HepG2 (cell line): ENCODE measurements around the gene AHNAK. TPM values are rescaled to one million over a fixed set of nuclear protein-coding genes. Genes with fewer than 3 reads are reported as not detected.

Experiments
- ATAC-seq: fragments of 200-7000 bp; cut with Tn5 transposase; 3 replicates; pipeline ENCODE4 v1.9.1; 2020; ENCODE audit warnings: mild to moderate bottlenecking, moderate library complexity
- BruUV-seq: library from RNA; stranded (reverse); fragments of 400-500 nt; replicated peaks from 2 replicates; lab custom pipeline; 2021; lab: Mats Ljungman, UMichigan
- CTCF ChIA-PET: fragments of 300-600 bp; formaldehyde crosslinking; extraction: SDS; loops from one replicate; lab custom pipeline; 2021; ENCODE audit warnings: low total read pairs, inconsistent platforms, low intra/inter-chr PET ratio; lab: Yijun Ruan, JAX
- POLR2A ChIA-PET: fragments of 350-600 bp; sonication (Branson Sonifier 250); formaldehyde crosslinking; loops from one replicate; lab custom pipeline; 2020; ENCODE audit warnings: antibody characterized with exemption, inconsistent platforms; lab: Yijun Ruan, JAX
- DNase-seq: peaks from one replicate; pipeline ENCODE4 v3.0.0-alpha.2; 2015; ENCODE audit warnings: low spot score
- FAIRE-seq: peaks from 3 replicates; lab custom pipeline; 2011; peaks lifted over from hg19 to GRCh38; lab: Jason Lieb, UNC
- H2AFZ ChIP-seq: one replicate; pipeline ENCODE4 v1.6.1; 2011; ENCODE audit warnings: low read length, inconsistent platforms
- H3K27ac ChIP-seq: fragments of 300-600 bp; 3 replicates; pipeline ENCODE4 v1.8.0; 2011; ENCODE audit warnings: mixed run types, mild to moderate bottlenecking, mixed read lengths, low read length, inconsistent platforms; ENCODE audit not compliant: insufficient read depth; ENCODE audit errors: extremely low read length
- H3K27me3 ChIP-seq, 2 experiments: fragments of 200-600 bp in 1 of 2; 2 replicates in 1 of 2; 3 replicates in 1 of 2; pipeline versions ENCODE4 v1.6.0 to v1.8.0; 2011; ENCODE audit warnings: low read length in 2 of 2, mild to moderate bottlenecking in 2 of 2, moderate library complexity in 2 of 2, inconsistent platforms in 1 of 2; ENCODE audit not compliant: insufficient read depth in 2 of 2, control insufficient read depth in 1 of 2
- H3K36me3 ChIP-seq, 2 experiments: fragments of 200-600 bp in 1 of 2; replicated peaks in 1 of 2; 2 replicates in 1 of 2; 3 replicates in 1 of 2; pipeline versions ENCODE4 v1.5.1 to v1.8.0; 2011; ENCODE audit warnings: low read length in 2 of 2, inconsistent platforms in 1 of 2; ENCODE audit not compliant: insufficient read depth in 2 of 2, control insufficient read depth in 1 of 2
- H3K4me1 ChIP-seq: 2 replicates; pipeline ENCODE4 v1.5.1; 2012; ENCODE audit warnings: low read length, inconsistent platforms; ENCODE audit not compliant: insufficient read depth
- H3K4me2 ChIP-seq: 2 replicates; pipeline ENCODE4 v1.6.0; 2011; ENCODE audit warnings: low read depth, low read length, inconsistent platforms
- H3K4me3 ChIP-seq, 3 experiments: fragments of 200-600 bp in 1 of 3; sonication (generic), shearing (Covaris generic) in 1 of 3; replicated peaks in 1 of 3; 2 replicates each; pipeline ENCODE4 v1.5.1; 2011 to 2016; ENCODE audit warnings: low read length in 3 of 3, inconsistent platforms in 2 of 3, low read depth in 2 of 3, mild to moderate bottlenecking in 2 of 3, control low read depth in 1 of 3, mixed read lengths in 1 of 3; ENCODE audit not compliant: insufficient read depth in 1 of 3
- H3K79me2 ChIP-seq: one replicate; pipeline ENCODE4 v1.6.1; 2011; ENCODE audit warnings: low read length, inconsistent platforms; ENCODE audit not compliant: insufficient read depth
- H3K9ac ChIP-seq: 2 replicates; pipeline ENCODE4 v1.6.0; 2011; ENCODE audit warnings: mild to moderate bottlenecking, low read depth, low read length, inconsistent platforms; ENCODE audit not compliant: insufficient read depth
- H3K9me3 ChIP-seq: 2 replicates; pipeline ENCODE4 v1.5.1; 2012; ENCODE audit warnings: mild to moderate bottlenecking, low read length
- H4K20me1 ChIP-seq: 2 replicates; pipeline ENCODE4 v1.6.0; 2011; ENCODE audit warnings: inconsistent platforms, mild to moderate bottlenecking, low read length, moderate library complexity; ENCODE audit not compliant: insufficient read depth
- ATF3 ChIP-seq: sonication (generic); formaldehyde crosslinking; IDR thresholded peaks from 2 replicates; pipeline ENCODE4 v1.4.0; 2020; ENCODE audit warnings: missing genetic modification reagents
- CHD4 ChIP-seq: fragments of 200-600 bp; sonication (generic); IDR thresholded peaks from 2 replicates; pipeline ENCODE4 v1.7.0; 2017; ENCODE audit warnings: mild to moderate bottlenecking, low read length, borderline replicate concordance
- FOXJ3 ChIP-seq: sonication (generic); formaldehyde crosslinking; IDR thresholded peaks from 2 replicates; pipeline ENCODE4 v1.4.0; 2020; ENCODE audit warnings: missing genetic modification reagents, mild to moderate bottlenecking, borderline replicate concordance
- FOXK2 ChIP-seq: fragments of 450-650 bp; IDR thresholded peaks from 2 replicates; pipeline ENCODE4 v1.6.1; 2016
- GLI4 ChIP-seq: sonication (generic); formaldehyde crosslinking; IDR thresholded peaks from 2 replicates; pipeline ENCODE4 v1.5.1; 2020; ENCODE audit warnings: missing genetic modification reagents, mild to moderate bottlenecking, moderate library complexity, borderline replicate concordance
- LBX2 ChIP-seq: sonication (generic); formaldehyde crosslinking; IDR thresholded peaks from 2 replicates; pipeline ENCODE4 v1.5.0; 2020; ENCODE audit warnings: missing genetic modification reagents, mild to moderate bottlenecking, borderline replicate concordance
- TFDP2 ChIP-seq: sonication (generic); formaldehyde crosslinking; IDR thresholded peaks from 2 replicates; pipeline ENCODE4 v1.4.0; 2020; ENCODE audit warnings: missing genetic modification reagents
- ZBTB10 ChIP-seq: sonication (generic); formaldehyde crosslinking; IDR thresholded peaks from 2 replicates; pipeline ENCODE4 v1.4.0; 2020; ENCODE audit warnings: missing genetic modification reagents, borderline replicate concordance
- ZNF337 ChIP-seq: sonication (generic); formaldehyde crosslinking; IDR thresholded peaks from 2 replicates; pipeline ENCODE4 v1.5.1; 2020; ENCODE audit warnings: missing genetic modification reagents, low read depth, mild to moderate bottlenecking, borderline replicate concordance
- ZNF432 ChIP-seq: sonication (generic); formaldehyde crosslinking; IDR thresholded peaks from 2 replicates; pipeline ENCODE4 v1.5.0; 2020; ENCODE audit warnings: missing genetic modification reagents, mild to moderate bottlenecking, borderline replicate concordance
- ZNF709 ChIP-seq: sonication (generic); formaldehyde crosslinking; IDR thresholded peaks from 2 replicates; pipeline ENCODE4 v1.5.0; 2020; ENCODE audit warnings: mild to moderate bottlenecking, missing genetic modification reagents
- ZNF777 ChIP-seq: sonication (generic); formaldehyde crosslinking; IDR thresholded peaks from 2 replicates; pipeline ENCODE4 v1.4.0; 2020; ENCODE audit warnings: missing genetic modification reagents
- WGBS: methylation state at CpG from one replicate; pipeline ENCODE4 v1.1.6; 2017; ENCODE audit warnings: low lambda C conversion rate; 5-methylcytosine and 5-hydroxymethylcytosine counted together
- in situ Hi-C: cut with HindIII; loops from 2 replicates; pipeline ENCODE4 v1.10.0; 2017; ENCODE audit warnings: low pct_unique_long_range_greater_than_20kb; ENCODE audit not compliant: extremely low pct_ligation_motif_present
- intact Hi-C: fragments of 100-400 bp; cut with micrococcal nuclease; formaldehyde crosslinking; loops from one replicate; pipeline ENCODE4 v1.10.0; 2022; ENCODE audit not compliant: unreplicated experiment
- polyA plus RNA-seq, 8 experiments: library from polyadenylated mRNA; depleted of rRNA in 3 of 8; stranded (reverse) in 7 of 8; unstranded in 1 of 8; fragments of >200 nt; fragmentation: Illumina TruSeq in 4 of 8; extraction: Trizol in 4 of 8; gene quantifications; 2 replicates each; pipeline versions ENCODE4 v1.2.1 to v1.2.3, GENCODE V29; 2011 to 2016; ENCODE audit warnings: low read depth in 4 of 8, missing spikeins in 1 of 8, mixed read lengths in 1 of 8; ENCODE audit not compliant: insufficient read depth in 1 of 8
- total RNA-seq, 5 experiments: library from RNA; depleted of rRNA; stranded (reverse); fragments of >200 nt; fragmentation: Illumina TruSeq; extraction: Trizol; gene quantifications; 2 replicates each; pipeline ENCODE4 v1.2.3, GENCODE V29; 2016; ENCODE audit warnings: low read depth in 1 of 5

AHNAK gene
- total and polyA plus RNA-seq, 2 of the 13 experiments (the other 11 are each of a cell fraction or from before 2014, with no cell fraction given): 23.4 to 25.0 TPM

- Histone ChIP-seq H3K9me3 (no peaks in the 10 kb centered on the region), H3K36me3 (peaks cover 26 to 31% of the 10 kb centered on the region in 2 experiments), H3K79me2 (peaks cover 66% of the 10 kb centered on the region), H3K27ac (no peak overlapping the region), H3K9ac (no peak overlapping the region), H4K20me1 (peaks cover 75% of the 10 kb centered on the region), H3K27me3 (no peaks in the 10 kb centered on the region), H3K4me3 (no peak overlapping the region), H3K4me2 (no peak overlapping the region), H3K4me1 (peaks cover 58% of the 10 kb centered on the region), H2AFZ (no peak overlapping the region)
- no peak for ATAC-seq
- no peak for DNase-seq
- no TSS peak for BruUV-seq
- FAIRE-seq: no peak
- intact Hi-C loops (no loop called here), in situ Hi-C loops (no loop called here)
- TF ChIP-seq ZNF337 (CRISPR knock-in tag) (no peak), LBX2 (CRISPR knock-in tag) (no peak), TFDP2 (no peak), FOXK2 (no peak)
- WGBS: 88% methylated on average over 13 of the region's 19 CpGs
- POLR2A ChIA-PET: interaction anchor here (1.0 to 1.4 kb wide), 2 partner anchors 35 to 114 kb away, joined by 4 to 5 read pairs; partner anchors contain the start of gene EEF1G
- CTCF ChIA-PET: no interaction called here
Observed at GRCh38 chr11:62538470-62539237, 8.0 kb downstream of the AHNAK start.

GRCh38 chr11:62536301-62536957 is 10.2 kb downstream of the AHNAK start:
- CTCF ChIA-PET: no interaction called here
- POLR2A ChIA-PET: no interaction called here
- intact Hi-C loops (no loop called here), in situ Hi-C loops (no loop called here)
- Histone ChIP-seq H3K27me3 (no peaks in the 10 kb centered on the region), H3K36me3 (peaks cover 35 to 51% of the 10 kb centered on the region in 2 experiments), H2AFZ (no peak overlapping the region), H3K4me2 (no peak overlapping the region), H3K9ac (no peak overlapping the region), H3K9me3 (no peaks in the 10 kb centered on the region), H3K4me1 (peaks cover 36% of the 10 kb centered on the region), H4K20me1 (peaks cover 53% of the 10 kb centered on the region), H3K79me2 (peaks cover 44% of the 10 kb centered on the region), H3K27ac (no peak overlapping the region), H3K4me3 (no peak overlapping the region)
- no peak for FAIRE-seq
- no peak for DNase-seq
- WGBS: 94% methylated on average over 21 of the region's 21 CpGs
- ATAC-seq: no peak
- no TSS peak for BruUV-seq
- TF ChIP-seq FOXJ3 (CRISPR knock-in tag) (no peak), ZNF432 (CRISPR knock-in tag) (no peak), ZNF777 (no peak), ZBTB10 (CRISPR knock-in tag) (no peak), ATF3 (CRISPR knock-in tag) (no peak), GLI4 (CRISPR knock-in tag) (no peak), ZNF709 (CRISPR knock-in tag) (no peak), CHD4 (no peak)
